GM12878 (cell line): ENCODE measurements around the gene ALOXE3. TPM values are rescaled to one million over a fixed set of nuclear protein-coding genes. Genes with fewer than 3 reads are reported as not detected.
A peak's percentile ranks its signal among the peaks of the same experiment; 100 is the strongest.

ENCODE experiments used
- ATAC-seq: fragments of 200-7000 bp; cut with Tn5 transposase; 3 replicates; pipeline ENCODE4 v1.9.1; 2020; ENCODE audit warnings: mild to moderate bottlenecking, moderate library complexity
- BruUV-seq: library from RNA; stranded (reverse); fragments of 400-500 nt; replicated peaks from 2 replicates; lab custom pipeline; 2021; lab: Mats Ljungman, UMichigan
- CTCF ChIA-PET: fragments of 300-600 bp; sonication (Branson Sonifier 250); formaldehyde crosslinking; extraction: SDS; loops from one replicate; lab custom pipeline; 2021; ENCODE audit warnings: inconsistent platforms; lab: Yijun Ruan, JAX
- POLR2A ChIA-PET: fragments of 350-600 bp; formaldehyde crosslinking; extraction: SDS; loops from one replicate; lab custom pipeline; 2021; ENCODE audit warnings: inconsistent platforms; lab: Charles Lee
- RAD21 ChIA-PET: fragments of 300-600 bp; sonication (Branson Sonifier 250); formaldehyde crosslinking; loops from one replicate; lab custom pipeline; 2023; ENCODE audit warnings: antibody characterized with exemption; ENCODE audit not compliant: unreplicated experiment; lab: Charles Lee
- SMC1A ChIA-PET: fragments of 300-600 bp; sonication (Branson Sonifier 250); formaldehyde crosslinking; loops from one replicate; lab custom pipeline; 2023; ENCODE audit not compliant: unreplicated experiment, uncharacterized antibody; lab: Charles Lee
- DNase-seq: peaks from one replicate; pipeline ENCODE4 v3.0.0-alpha.2; 2011; ENCODE audit warnings: low read depth, low spot score
- FAIRE-seq: peaks from 3 replicates; lab custom pipeline; 2011; peaks lifted over from hg19 to GRCh38; lab: Jason Lieb, UNC
- H2AFZ ChIP-seq: 2 replicates; pipeline ENCODE4 v1.6.0; 2011; ENCODE audit warnings: low read depth, low read length, control low read depth; ENCODE audit not compliant: control insufficient read depth
- H3K27ac ChIP-seq: 2 replicates; pipeline ENCODE4 v1.5.1; 2011; ENCODE audit warnings: control low read depth; ENCODE audit not compliant: control insufficient read depth, insufficient read depth
- H3K27me3 ChIP-seq, 2 experiments: replicated peaks in 1 of 2; 2 replicates each; pipeline versions ENCODE4 v1.6.0 to v1.6.1; 2011; ENCODE audit warnings: low read length in 1 of 2; ENCODE audit not compliant: control insufficient read depth in 2 of 2, insufficient read depth in 2 of 2
- H3K36me3 ChIP-seq, 2 experiments: 2 replicates each; pipeline ENCODE4 v1.5.1; 2011; ENCODE audit warnings: low read length in 1 of 2; ENCODE audit not compliant: control insufficient read depth in 2 of 2, insufficient read depth in 2 of 2
- H3K4me1 ChIP-seq: 2 replicates; pipeline ENCODE4 v1.6.1; 2011; ENCODE audit warnings: mild to moderate bottlenecking, low read length, moderate library complexity, mixed read lengths; ENCODE audit not compliant: control insufficient read depth, insufficient read depth
- H3K4me2 ChIP-seq: 2 replicates; pipeline ENCODE4 v1.6.0; 2011; ENCODE audit warnings: control low read depth; ENCODE audit not compliant: control insufficient read depth, insufficient read depth
- H3K4me3 ChIP-seq: fragments of 200-600 bp; sonication (generic); 2 replicates; pipeline ENCODE4 v1.5.1; 2016
- H3K79me2 ChIP-seq: 2 replicates; pipeline ENCODE4 v1.6.0; 2011; ENCODE audit warnings: low read length; ENCODE audit not compliant: control insufficient read depth, insufficient read depth
- H3K9ac ChIP-seq: 2 replicates; pipeline ENCODE4 v1.8.0; 2011; ENCODE audit warnings: low read length, control low read depth, mixed read lengths; ENCODE audit not compliant: control insufficient read depth, insufficient read depth
- H3K9me3 ChIP-seq: replicated peaks from 3 replicates; pipeline ENCODE4 v1.5.1; 2011; ENCODE audit warnings: mild to moderate bottlenecking, low read length; ENCODE audit not compliant: control insufficient read depth, insufficient read depth
- H4K20me1 ChIP-seq: 2 replicates; pipeline ENCODE4 v1.6.0; 2011; ENCODE audit not compliant: control insufficient read depth, insufficient read depth
- CEBPB ChIP-seq, 2 experiments: fragments of 150-350 bp in 1 of 2; IDR thresholded peaks; 2 replicates each; pipeline ENCODE4 v1.6.1; 2012 to 2014; ENCODE audit warnings: low read depth in 2 of 2, low read length in 2 of 2, borderline replicate concordance in 1 of 2, inconsistent platforms in 1 of 2
- EGR1 ChIP-seq, 2 experiments: IDR thresholded peaks; 1 replicate in 1 of 2; 2 replicates in 1 of 2; pipeline ENCODE4 v1.6.1; 2011 to 2012; ENCODE audit warnings: low read depth in 2 of 2, low read length in 2 of 2, borderline replicate concordance in 1 of 2, mild to moderate bottlenecking in 1 of 2, moderate library complexity in 1 of 2
- GABPA ChIP-seq: IDR thresholded peaks from 2 replicates; pipeline ENCODE4 v1.6.1; 2014; ENCODE audit warnings: antibody characterized with exemption, low read depth, mild to moderate bottlenecking, inconsistent platforms
- RAD21 ChIP-seq: IDR thresholded peaks from 2 replicates; pipeline ENCODE4 v1.6.1; 2011; ENCODE audit warnings: mild to moderate bottlenecking, low read depth, low read length, moderate library complexity; ENCODE audit not compliant: insufficient read depth
- WRNIP1 ChIP-seq: IDR thresholded peaks from 2 replicates; pipeline ENCODE4 v1.6.1; 2011; ENCODE audit warnings: low read depth, low read length, improper control_type of control experiment, borderline replicate concordance
- ZNF217 ChIP-seq: fragments of 450-650 bp; IDR thresholded peaks from 2 replicates; pipeline ENCODE4 v1.6.1; 2017; ENCODE audit warnings: antibody characterized with exemption, mild to moderate bottlenecking
- WGBS: methylation state at CpG from one replicate; pipeline ENCODE4 v1.1.6; 2016; ENCODE audit warnings: low lambda C conversion rate; ENCODE audit not compliant: insufficient replicate concordance, insufficient coverage; ENCODE audit errors: missing lambda C conversion rate; 5-methylcytosine and 5-hydroxymethylcytosine counted together
- in situ Hi-C: fragments of 300-500 bp; cut with MboI; formaldehyde crosslinking; loops from 9 replicates; pipeline ENCODE4 v1.14.3; 2018; ENCODE audit warnings: mixed read lengths
- intact Hi-C: fragments of 100-400 bp; cut with micrococcal nuclease; formaldehyde crosslinking; loops from one replicate; pipeline ENCODE4 v1.14.2; 2022; ENCODE audit not compliant: unreplicated experiment
- polyA plus RNA-seq, 11 experiments: library from polyadenylated mRNA; depleted of rRNA in 4 of 11; unstranded in 6 of 11; stranded (reverse) in 5 of 11; fragments of >200 nt; fragmentation: Nextera tagmentation in 4 of 11; fragmentation: Illumina TruSeq in 1 of 11; extraction: Ambion mirVana in 4 of 11; extraction: Trizol in 1 of 11; gene quantifications; 1 replicate in 1 of 11; 2 replicates in 10 of 11; pipeline versions ENCODE4 v1.2.1 to v1.2.3, GENCODE V29; 2011 to 2016; ENCODE audit warnings: inconsistent platforms in 2 of 11, missing spikeins in 2 of 11, low read depth in 1 of 11
- total RNA-seq, 4 experiments: library from RNA; depleted of rRNA in 3 of 4; stranded (reverse); fragments of >200 nt in 3 of 4; fragmentation: Illumina TruSeq in 1 of 4; extraction: Trizol in 1 of 4; gene quantifications; 2 replicates each; pipeline versions ENCODE4 v1.2.1 to v1.2.3, GENCODE V29; 2013 to 2021

ALOXE3 gene
- total and polyA plus RNA-seq, 10 of the 15 experiments (the other 5 are each of a cell fraction or from before 2014, with no cell fraction given) = 0.04 TPM; not detected in 9

- ATAC-seq (no peak; the same call in 2 of the 3 replicates), FAIRE-seq (no peak), DNase-seq (no peak)
- ChIA-PET POLR2A (interaction anchor here (0.5 to 3.8 kb wide), 14 partner anchors 11 to 209 kb away, joined by 3 to 29 read pairs (median 4); partner anchors contain the start of genes HES7 and SLC25A35), CTCF (interaction anchor here (0.6 to 3.4 kb wide), 9 partner anchors 9 to 150 kb away, joined by 3 to 29 read pairs (median 4); no protein-coding TSS in a partner anchor), SMC1A (interaction anchor here (0.6 to 1.8 kb wide), 10 partner anchors 10 to 598 kb away, joined by 3 to 13 read pairs (median 3); partner anchors contain the start of gene HES7), RAD21 (interaction anchor here (0.9 to 1.4 kb wide), 7 partner anchors 10 to 75 kb away, joined by 3 to 6 read pairs (median 4); partner anchors contain the start of genes BORCS6 and HES7)
- Histone ChIP-seq H3K9me3 (no peaks in the 10 kb centered on the region), H3K4me2 (peak overlapping the region; percentile 97), H3K27me3 (no peaks in the 10 kb centered on the region), H3K4me1 (peaks cover 16% of the 10 kb centered on the region), H3K4me3 (peak overlapping the region; percentile 89), H3K27ac (peak overlapping the region; percentile 89), H3K9ac (peak overlapping the region; percentile 85), H4K20me1 (no peaks in the 10 kb centered on the region; the same call in 1 of the 2 replicates), H2AFZ (peak overlapping the region; percentile 23; the same call in 1 of the 2 replicates), H3K79me2 (peaks cover 19% of the 10 kb centered on the region), H3K36me3 (peaks cover 9 to 19% of the 10 kb centered on the region in 2 experiments)
- BruUV-seq = no TSS peak
- in situ Hi-C loops (no loop called here), intact Hi-C loops (loop anchor here (1.0 kb wide), 1 partner anchor 11 kb away; no protein-coding TSS in a partner anchor)
- no peak for TF ChIP-seq CEBPB (IDR thresholded peaks at IDR 0.05; ENCODE audit: borderline replicate concordance in 1 of 2, low read depth in 2 of 2, low read length in 2 of 2)
- TF ChIP-seq EGR1 (IDR thresholded peaks at IDR 0.05; ENCODE audit: borderline replicate concordance in 1 of 2, low read depth in 2 of 2, low read length in 2 of 2) = no peak
- no peak for TF ChIP-seq WRNIP1
- no peak for TF ChIP-seq GABPA
- no peak for TF ChIP-seq RAD21
- no peak for TF ChIP-seq ZNF217
- WGBS = 56% methylated on average over 16 of the region's 18 CpGs
These were observed 32.1 kb upstream of the ALOXE3 start for GRCh38 chr17:8150194-8151119.
